CD4-positive, alpha-beta T cell treated with Interleukin-10 for 1 hour (primary cell): ENCODE measurements around the gene JTB.

Experiments used
- DNase-seq: peaks from one replicate; pipeline ENCODE4 v3.0.0-alpha.2; 2020

JTB gene

DNA sequence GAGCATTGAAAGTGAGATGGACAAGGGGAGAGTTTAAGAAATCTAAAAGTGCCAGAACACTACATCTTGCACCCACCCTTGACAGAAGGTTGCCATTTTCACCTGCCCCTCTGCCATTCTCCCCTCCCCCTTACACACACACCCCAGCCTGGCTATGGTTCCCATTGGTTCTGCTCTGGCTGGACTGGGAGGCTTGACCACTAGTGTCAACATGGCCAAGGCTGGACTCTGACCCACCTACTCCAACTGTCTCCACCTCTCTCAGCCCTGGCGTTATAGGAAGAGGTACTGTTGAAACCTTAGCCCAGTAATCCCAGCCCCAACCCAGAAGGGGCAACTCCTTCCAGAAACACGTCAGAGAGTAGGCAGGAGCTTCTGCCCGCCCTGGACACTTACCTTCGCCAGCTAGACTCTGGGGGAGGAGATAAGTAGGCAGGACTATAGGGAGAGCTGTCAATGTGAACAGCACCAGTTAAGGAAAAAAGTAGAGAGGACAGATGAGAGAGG, 23.6 kb downstream of the JTB start:
- DNase-seq: no peak

DNA sequence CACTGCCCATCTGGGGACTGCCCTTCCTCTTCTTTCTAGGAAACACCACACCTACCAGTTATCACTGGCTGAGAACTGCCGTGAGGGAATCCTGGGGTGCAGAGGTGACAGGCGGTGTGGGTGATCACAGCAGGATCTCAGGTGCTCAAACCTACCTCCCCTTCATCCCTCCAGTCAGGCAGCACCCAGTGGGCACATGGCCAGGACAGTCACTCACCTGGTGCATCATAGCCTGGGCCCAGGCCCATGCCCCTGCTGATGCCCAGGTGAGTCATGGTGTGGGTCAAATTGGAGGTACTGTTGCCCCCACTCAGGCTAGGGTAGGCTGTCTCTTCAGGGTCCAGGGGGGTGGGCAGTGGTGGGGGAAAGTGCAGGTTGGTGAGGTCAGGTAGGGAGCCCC, 25.7 kb downstream of the JTB start:
- DNase-seq: no peak

DNA sequence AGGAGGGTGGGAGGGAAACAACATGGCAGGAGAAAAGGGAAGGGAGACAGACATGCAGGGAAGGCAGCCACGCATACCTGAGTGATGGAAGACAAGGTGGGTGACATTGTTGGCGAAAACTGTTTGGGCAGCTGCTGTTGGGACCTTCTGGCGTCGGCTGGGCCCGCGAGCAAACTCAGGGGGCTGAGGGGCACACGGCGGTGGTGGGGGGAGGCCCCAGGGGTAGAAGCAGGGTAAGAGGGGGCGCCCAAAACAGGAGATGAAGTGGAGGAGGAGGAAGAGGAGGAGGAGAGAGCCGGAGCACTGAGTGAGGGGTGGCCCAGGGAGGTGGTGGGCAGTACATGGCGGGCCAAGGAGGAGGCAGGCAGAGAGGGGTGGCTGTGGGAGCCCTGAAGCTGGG, 26.3 kb downstream of the JTB start:
- DNase-seq: no peak

DNA sequence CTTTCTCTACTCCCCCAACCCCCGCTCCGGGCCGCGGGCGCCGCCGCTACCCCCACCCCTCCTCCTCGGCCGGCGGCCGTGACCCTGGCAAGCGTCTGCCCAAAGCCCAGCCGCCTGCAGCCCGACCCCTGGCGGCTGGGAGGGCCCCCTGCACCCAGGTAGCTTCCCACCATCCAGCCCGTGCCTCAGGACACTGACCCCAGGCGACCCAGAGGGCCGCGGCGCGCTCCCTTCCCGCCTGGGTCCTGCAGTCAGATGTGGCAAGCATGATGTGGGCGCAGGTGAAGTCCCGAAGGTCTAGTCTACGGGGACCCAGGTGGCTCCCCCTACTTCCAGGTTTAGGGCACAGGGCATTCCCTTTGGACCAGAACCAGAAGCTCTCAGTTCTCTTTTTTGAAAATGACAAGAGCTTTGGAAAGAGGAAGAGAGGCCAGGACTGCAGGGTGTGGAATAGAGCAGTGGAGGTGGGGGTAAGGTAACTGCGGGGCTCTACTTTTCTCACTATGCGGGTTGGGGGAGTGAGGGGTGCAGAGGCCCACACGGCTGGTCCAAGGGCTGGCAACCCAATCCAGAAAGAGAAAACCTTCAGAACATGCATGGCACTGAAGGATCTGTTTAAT, 30.7 kb downstream of the JTB start, which contains the start of gene DENND4B:
DENND4B (minus strand) TSS at position 97 of the 620 bp plus-strand sequence. CDS start 2,344 bp downstream, outside the sequence.
- DNase-seq: peak; percentile 82

DNA sequence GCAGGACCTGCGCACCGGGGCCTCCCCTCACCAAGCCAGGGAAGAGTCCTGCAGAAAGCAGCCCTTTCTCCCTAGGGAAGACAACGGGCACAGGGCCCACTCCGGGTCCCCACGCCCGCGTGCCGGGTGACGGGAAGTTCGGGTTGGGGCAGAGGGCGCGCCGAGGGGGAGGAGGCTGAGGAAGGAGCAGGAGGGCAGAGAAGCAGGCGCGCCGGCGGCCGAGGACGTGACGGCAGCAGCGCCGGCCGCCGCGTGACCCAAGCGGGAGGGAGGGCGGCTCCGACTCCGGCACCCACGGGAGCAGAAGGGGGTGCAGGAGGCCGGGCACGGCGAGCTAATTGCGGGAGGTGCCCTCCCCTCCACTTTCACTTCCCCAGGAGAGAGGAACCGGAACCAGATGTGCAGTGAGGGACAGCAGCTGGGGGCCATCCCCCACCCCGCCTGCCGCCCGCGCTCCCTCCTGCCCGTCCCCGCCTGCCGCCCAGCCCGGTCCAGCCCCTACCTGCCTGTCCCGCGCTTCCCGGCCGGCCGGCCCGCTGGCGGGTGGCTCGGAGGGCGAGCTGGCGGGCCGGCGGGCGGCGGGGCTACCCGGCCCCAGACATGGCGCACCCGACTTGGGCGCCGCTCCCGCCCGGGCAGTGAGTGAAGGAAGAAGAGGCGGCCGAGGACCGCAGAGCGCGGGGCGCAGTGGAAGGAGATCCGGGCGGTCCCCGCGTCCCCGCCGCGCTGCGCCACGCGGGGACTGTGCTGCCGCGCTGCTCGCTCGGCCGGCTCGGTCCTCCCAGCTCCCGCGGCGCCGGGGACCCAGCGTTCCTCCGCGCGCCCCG, 31.5 kb downstream of the JTB start:
- peak; percentile 84 for DNase-seq

DNA sequence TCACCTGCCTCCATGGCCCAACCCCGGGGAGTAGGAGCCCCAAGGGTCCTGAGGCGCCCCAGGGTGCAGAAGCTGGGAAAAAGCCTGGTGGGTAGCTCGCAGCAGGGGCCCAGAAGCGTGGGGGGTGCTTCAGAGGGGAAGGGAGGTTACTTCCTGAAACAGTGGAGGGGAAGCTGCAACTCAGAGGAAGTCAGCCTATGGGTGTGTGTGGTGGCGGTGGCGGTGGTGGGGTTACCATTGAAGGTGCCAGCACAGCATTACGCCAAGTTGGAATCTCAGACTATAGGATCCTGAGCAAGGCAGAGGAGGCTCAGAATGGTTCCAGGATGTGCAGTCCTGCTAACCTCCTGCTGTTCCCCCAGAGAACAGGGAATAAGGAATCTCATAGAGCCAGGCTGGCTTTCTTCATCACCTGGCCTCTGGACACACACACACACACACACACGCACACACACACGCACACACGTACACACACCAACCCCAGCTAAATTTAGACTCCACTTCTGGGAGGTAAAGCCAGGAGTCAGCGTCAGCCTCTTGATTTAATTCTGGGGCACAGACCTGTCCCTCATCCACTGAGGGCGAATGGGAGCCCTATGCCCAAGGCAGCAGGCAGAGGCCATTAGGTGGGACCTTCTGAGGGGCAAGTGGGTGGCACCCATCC, 32.2 kb downstream of the JTB start:
- DNase-seq: peak; percentile 86

DNA sequence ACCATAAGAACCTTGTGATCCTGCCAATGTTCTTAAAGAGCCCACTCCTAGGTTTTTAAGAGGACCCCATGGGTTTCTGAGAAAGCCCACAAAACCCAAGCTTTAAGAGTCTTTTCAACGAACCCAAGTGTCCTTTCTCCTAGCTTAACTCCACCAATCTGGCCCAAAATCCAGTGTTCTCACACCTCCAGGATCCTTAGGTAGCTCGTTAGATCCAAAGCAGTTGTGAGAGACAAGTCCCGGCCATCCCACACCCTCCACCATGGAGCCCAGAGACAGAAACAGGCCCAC, 32.7 kb downstream of the JTB start:
- DNase-seq: no peak

DNA sequence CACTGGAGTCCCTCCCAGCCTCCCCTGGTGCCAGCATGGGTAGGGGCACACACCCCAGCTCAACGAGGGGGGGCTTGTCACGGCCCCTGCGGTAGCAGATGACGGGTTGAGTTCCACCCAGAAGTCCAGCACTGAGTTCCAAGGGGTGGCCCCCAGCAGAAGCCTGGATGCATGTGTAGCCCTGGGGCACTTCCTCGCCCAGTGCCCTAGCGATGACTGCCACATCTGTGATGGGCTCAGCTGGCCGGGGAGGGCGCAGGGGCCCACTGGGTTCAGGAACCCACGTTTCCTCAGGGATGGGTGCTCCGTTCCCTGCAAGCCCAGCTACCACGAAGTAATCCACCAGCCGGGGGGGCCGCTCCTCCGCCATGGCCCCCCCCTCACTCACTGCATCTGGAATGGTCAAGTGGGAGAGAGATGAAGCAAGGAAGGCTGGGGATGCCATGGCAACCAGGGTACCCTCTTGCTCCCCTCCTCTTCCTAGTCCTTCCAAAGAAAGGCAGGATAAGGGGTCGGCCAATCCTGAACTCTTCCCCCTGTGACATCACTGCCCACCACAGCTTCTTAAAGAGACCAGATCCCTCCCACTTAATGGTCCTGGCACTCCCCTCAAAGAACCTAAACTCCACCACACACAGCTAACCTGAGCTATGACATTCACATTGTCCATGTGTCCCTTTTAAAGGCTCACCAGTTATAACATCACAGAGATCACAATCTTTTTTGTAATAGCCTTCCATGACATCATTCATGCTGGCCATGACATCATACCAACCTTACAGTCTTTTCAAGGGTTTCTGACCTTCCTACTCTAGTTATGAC, 33.3 kb downstream of the JTB start:
- DNase-seq: peak; percentile 46

DNA sequence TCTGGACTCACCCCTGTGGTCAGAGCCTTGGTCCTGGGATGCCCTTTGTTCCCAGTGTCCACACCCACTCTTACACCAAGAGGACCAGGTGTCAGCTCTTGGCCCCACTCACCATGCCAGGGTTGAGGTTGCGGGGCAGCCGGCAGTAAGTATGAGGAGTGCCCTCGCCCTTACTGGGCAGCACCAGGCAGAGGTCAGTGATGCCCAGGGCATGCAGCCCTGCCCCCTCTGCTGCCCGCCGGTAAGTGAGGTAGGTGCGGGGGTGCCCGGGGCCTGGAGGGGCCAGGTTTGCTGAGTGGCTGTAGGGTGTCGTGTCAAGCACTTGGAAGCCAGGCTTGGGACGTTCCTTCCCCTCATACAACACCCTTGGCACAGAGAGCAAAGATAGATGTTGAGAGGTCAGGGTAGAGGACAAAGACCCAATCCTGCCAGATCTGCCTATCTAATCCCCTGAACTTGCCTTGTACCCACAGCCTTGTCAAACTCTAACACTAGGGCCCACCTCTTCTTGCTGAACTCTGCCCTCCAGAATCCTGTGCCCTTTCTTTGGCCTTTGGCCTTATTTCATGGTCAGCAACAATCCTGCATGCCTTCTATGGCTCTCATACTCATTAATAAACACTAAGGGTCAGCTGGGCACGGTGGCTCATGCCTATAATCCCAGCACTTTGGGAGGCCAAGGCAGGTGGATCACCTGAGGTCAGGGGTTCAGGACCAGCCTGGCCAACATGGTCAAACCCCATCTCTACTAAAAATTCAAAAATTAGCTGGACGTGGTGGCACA, 34.5 kb downstream of the JTB start:
- no peak for DNase-seq

DNA sequence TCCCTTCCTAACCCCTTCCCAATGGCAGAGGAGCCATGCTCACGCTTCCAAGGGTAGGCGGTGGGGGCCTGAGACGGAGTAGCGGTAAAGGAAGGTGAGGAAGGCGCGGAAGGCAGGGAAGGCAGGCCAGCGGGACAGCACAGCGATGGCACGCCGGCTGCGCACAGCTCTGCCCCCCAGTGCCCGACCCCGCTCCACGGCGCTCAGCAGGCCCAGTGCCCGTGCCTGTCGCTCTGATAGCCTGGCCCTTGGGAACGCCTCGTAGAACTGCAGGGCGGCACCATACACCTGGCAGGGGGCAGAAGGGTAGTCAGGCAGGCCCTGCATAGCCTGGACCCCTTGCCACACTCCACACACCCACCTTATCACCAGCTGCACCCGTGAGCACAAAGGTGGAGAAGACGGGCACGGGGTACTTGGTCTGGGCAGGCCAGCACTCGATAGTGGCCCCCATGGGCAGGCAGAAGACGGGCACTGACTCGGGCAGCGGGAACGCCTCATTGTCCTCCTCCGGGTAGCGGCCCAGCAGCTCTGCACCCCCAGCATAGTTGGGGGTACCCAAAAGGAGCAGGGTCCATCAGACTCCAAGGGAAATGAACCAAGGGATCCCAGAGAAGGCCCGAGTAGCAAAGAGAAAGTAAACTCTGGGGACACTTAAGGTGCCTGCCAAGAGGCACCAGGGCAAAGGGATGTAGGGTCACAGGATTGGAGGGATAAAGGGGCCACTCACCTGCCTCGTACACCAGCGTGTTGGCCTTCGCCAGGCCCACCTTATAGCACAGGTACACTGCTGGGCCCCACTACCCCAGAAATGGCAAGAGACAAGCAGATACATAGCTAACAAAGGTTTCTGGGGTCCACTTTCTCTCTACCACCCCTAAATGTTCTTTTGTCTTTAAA, 35.4 kb downstream of the JTB start:
- DNase-seq: no peak

DNA sequence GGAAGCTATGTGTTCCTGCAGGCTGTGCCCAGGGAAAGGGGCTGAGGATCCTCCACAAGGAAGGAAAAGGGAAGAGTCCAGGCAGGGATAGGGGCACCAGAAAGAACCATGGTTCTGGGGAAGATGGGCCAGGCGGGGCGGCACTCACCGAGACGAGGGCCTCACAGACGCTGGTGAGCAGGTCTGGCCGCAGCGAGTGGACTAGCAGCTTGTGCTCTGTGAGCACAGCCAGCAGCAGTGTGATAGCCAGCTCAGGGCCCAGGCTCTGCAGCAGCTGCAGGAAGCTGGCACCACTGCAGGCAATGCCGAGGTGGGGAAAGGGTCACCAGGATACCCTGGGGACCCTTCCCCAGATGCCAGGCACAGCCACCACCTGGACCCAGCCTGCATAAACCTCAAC, 36.7 kb downstream of the JTB start:
- no peak for DNase-seq

DNA sequence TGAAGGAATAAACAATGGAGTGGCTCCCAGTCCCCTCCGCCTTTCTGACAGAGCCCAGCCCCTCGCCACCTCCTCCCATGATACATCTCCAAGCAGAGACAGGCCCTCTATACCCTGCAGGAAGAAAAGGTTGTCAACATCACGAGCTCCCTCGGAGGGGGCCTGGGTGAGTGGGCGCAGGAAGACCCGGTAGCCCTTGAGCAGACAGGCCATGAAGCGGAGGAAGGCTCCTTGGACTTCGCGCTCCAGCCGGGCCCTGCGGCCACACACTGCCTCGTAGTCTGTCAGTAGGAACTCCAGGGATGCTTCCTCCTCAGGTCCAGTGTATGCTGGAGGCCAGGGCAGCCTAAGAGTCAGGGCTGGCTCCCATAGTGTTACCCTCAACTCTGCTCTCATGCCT, 38.0 kb downstream of the JTB start:
- DNase-seq: no peak

DNA sequence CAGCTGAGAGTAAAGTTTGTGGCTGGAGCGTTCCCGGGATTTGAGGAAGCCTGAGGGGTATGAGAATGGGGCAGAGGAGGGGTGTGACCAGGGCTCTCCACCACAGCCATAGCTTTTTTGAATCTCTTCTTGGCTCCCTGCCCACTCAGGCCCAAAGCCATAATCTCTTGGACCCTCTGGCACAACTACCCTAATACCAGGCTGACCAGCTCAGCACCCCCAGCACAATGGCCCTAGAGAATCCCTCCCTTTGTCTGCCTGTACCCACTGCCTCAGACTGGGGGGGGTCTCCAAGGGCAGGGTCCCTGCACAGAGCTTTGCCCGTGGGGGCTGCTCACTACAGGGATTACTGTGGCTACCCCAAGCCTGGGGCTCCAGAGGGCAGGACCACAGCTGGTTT, 38.5 kb downstream of the JTB start:
- DNase-seq: no peak

DNA sequence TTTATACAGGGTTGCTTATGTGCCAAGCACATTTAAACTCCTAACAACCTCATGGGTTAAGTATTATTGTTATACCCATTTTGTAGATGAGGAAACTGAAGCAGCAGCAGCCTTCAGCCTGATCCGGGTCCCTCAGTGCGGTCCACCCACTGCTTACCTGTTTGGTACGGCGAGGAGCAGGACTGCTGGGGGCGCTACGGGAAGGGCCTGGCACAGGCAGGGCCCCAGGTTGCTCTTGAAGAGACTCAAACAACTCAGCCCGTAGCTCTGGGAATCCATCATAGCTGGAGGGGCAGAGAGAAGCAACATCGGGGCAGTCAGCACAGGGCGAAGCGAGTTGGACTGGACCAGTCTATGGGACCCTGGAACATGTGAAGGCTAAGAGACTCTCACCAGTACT, 40.1 kb downstream of the JTB start:
- no peak for DNase-seq

DNA sequence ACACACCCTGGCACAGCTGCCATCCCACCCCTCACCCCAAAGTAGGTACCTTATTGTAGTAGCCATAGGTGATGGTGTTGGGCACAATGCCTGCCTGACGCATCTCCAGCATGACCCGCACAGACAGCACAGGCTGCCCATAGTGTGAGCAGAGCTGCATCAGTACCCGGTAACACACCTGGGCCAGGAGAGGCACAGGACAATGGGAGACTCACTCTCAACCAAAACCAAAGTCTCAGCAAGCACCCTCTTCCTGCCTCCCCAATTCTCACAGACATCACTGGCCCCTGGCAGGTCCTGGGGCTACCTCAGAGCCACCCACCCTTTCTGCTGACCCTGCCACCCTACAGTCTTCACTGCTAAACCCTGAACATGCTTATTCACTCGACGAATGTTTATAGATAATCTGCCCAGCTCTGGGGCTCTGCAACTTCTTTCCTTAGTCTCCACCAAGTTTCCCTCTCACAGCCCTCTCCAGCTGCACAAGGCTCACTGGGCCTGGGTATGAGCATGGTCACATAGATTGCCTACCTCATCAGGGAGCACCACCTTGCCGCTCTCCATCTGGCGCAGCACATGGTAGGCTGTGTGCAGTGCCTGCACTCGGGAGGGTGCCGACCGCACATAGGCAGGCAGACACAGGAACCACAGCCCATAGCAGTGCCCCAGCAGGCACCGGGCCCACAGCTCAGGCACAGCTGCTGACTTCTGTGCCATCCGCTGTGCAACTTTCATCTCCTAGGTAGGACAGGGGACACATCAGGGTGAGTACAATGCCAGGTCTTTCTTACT, 41.3 kb downstream of the JTB start:
- no peak for DNase-seq

DNA sequence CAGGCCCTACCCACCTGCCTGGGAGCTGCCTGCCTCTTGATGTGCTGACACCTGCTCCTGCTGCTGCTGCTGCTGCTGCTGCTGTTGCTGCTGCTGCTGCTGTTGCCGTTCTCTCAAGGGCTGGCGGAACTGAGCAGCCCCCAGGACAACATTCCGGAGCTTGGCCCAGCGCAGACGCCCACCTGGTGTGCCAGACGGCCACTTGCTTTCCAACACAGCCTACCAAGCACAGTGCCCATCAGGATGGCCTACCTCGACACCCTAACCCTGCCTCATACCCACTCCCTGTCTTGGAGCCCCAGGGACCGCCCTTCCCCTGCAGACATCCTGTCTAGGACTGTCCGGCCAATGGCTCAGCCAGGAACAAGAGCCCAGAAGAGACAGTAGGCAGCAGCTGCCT, 42.7 kb downstream of the JTB start:
- DNase-seq: no peak

DNA sequence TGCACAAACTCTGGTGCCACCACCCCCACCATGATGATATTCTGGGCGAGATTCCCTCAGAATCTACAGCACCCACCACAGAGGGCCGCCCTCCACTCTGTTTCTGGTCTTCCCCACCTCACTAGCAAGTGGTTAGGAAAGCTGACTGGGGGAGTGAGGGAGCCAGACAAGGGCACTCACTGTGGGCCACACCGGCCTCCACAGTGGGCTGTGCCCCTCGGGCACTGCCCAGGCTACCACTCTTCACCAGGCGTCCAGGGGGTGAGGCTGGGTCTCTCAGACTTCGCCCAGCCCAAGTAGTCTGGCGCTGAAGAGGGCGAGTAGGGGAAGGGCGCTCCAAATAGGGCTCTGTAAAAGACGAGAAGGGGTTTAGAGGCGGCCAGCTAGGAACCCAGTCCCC, 43.5 kb downstream of the JTB start:
- DNase-seq: no peak

DNA sequence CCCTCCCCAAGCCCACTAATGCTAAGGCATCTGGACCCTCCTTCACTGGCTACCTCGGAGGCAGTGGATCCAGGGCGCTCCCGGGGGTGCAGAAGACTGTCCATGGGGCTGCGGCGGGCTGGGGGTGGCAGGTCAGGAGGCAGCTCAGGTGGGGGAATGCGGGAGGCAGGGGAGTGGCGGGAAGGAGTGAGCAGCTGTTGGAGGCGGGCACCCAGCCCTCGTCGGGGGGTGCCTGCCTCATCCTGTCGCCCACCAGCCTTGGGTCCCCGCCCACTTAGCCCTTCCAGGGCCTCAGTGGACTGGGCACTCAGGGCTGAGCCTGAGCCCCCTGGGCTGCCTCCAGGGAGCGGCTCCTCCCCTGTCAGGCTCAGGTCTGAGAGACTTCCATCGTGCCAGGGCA, 44.0 kb downstream of the JTB start:
- DNase-seq: no peak

DNA sequence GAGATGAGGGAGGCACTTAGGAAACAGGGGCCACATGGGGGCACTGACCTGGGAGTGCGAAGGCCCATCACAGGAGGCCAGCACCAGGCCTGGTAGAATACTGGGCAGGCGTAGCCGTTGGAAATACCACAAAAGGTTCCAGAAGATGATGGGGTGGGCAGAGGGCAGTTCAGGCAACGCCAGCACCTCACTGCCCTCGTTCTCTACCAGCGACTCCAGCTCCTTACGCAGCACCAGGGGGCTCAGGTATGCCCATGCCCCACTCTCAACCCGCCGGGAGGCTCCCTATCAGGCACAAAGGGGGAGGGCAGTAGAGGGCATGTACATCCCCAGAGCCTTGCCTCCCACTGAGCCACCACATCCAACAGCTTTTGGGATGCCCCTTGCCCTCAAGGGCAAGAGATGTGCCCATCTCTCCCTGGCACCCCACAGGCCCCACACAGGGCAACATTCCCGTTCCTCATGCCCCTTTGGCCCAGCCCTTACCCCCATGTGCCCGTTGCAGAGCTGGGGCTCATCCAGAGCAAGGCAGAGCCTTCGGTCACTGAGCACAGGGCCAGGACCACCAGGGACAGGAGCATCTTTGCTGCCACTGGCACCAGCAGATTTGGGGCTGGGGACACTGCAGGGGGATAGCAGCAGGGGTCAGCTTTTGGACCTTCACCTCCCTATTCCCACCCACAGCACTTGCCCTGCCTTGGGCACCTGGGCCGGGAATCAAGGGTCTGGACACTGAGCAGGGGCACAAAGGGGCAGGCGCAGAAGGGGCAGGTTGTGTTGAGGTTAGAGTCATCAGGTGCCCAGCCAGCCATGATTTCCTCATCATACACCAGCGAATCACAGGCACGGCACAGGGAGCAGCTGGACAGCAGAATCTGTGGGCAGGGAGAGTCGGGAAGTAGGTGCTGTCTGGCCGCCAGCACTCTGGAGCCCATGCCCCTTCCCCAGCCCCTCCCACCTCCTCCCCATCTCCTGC, 45.0 kb downstream of the JTB start:
- DNase-seq: no peak
